Activated T-helper 17 cell treated with anti-CD3 and anti-CD28 coated beads, Interleukin-2, amount 50 U/mL, for 72 hours (primary cell): Measurements from ENCODE around the gene AUTS2. TPM values are rescaled to one million over a fixed set of nuclear protein-coding genes. Genes with fewer than 3 reads are reported as not detected.
A peak's percentile ranks its signal among the peaks of the same experiment; 100 is the strongest.

Experiments
- ATAC-seq: fragments of 150-1000 bp; cut with Tn5 transposase; replicated peaks from 2 replicates; pipeline ENCODE4 v1.10.0; 2021; ENCODE audit warnings: mild to moderate bottlenecking, moderate library complexity
- H3K27ac Mint-ChIP-seq: one replicate; pipeline ENCODE4 v1.8.0; 2022; ENCODE audit warnings: mixed read lengths
- H3K27me3 Mint-ChIP-seq: one replicate; pipeline ENCODE4 v1.8.0; 2022; ENCODE audit warnings: mixed read lengths
- H3K36me3 Mint-ChIP-seq: one replicate; pipeline ENCODE4 v1.8.0; 2022; ENCODE audit warnings: low read depth, mild to moderate bottlenecking, mixed read lengths
- H3K4me1 Mint-ChIP-seq: one replicate; pipeline ENCODE4 v1.8.0; 2022; ENCODE audit warnings: mixed read lengths
- H3K4me3 Mint-ChIP-seq: one replicate; pipeline ENCODE4 v1.8.0; 2022; ENCODE audit warnings: mild to moderate bottlenecking, mixed read lengths
- H3K9me3 Mint-ChIP-seq: one replicate; pipeline ENCODE4 v1.8.0; 2022; ENCODE audit warnings: mixed read lengths
- total RNA-seq, 2 donors: library from RNA; stranded (reverse); gene quantifications; one replicate each; pipeline ENCODE4 v1.2.3, GENCODE V29; 2022

AUTS2 gene
- total RNA-seq, 2 donors from 2014 or later, result 20.1 to 39.9 TPM

DNA sequence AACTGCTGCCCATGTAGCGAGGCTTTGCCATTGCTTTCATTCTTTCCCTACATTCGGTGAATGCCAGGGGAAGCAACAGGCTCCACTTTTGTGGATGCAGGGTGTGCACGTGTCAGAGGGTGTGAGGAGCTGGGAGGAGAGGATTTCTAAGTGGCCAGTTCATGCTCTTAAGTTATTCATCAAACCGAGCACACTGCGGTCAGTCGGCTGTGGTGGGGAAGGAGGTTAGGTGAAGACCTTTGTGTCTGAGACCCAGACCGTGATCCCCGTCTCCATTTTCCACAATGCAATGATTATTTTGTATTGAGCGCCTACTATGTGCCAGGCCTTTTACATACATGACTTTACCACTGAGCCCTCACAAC lies 1095.0 kb downstream of the AUTS2 start:
- Mint-ChIP-seq H3K9me3 (no peaks in the 10 kb centered on the region), H3K4me3 (peak overlapping the region; percentile 50), H3K27me3 (peaks cover 15% of the 10 kb centered on the region), H3K4me1 (peaks cover 12% of the 10 kb centered on the region), H3K36me3 (peaks cover 6% of the 10 kb centered on the region), H3K27ac (no peak overlapping the region)
- no peak for ATAC-seq

GRCh38 chr7:70693686-70694433 lies 1095.6 kb downstream of the AUTS2 start:
- no peaks in the 10 kb centered on the region for H3K9me3 Mint-ChIP-seq
- peaks cover 15% of the 10 kb centered on the region for H3K27me3 Mint-ChIP-seq
- peak; percentile 71 for ATAC-seq
- H3K4me3 Mint-ChIP-seq, result peak overlapping the region; percentile 50
- peaks cover 6% of the 10 kb centered on the region for H3K36me3 Mint-ChIP-seq
- no peak overlapping the region for H3K27ac Mint-ChIP-seq
- H3K4me1 Mint-ChIP-seq, result peaks cover 12% of the 10 kb centered on the region

- ATAC-seq, result peak; percentile 49
- peaks cover 6% of the 10 kb centered on the region for H3K36me3 Mint-ChIP-seq
- H3K27ac Mint-ChIP-seq, result no peak overlapping the region
- H3K4me1 Mint-ChIP-seq, result peaks cover 12% of the 10 kb centered on the region
- peak overlapping the region; percentile 95 for H3K4me3 Mint-ChIP-seq
- H3K27me3 Mint-ChIP-seq, result peaks cover 15% of the 10 kb centered on the region
- H3K9me3 Mint-ChIP-seq, result no peaks in the 10 kb centered on the region
Observed at GRCh38 chr7:70694434-70694970, 1096.2 kb downstream of the AUTS2 start.

- Mint-ChIP-seq H3K27me3 (peaks cover 15% of the 10 kb centered on the region), H3K27ac (peak overlapping the region; percentile 79), H3K9me3 (no peaks in the 10 kb centered on the region), H3K4me1 (peaks cover 12% of the 10 kb centered on the region), H3K36me3 (peaks cover 6% of the 10 kb centered on the region), H3K4me3 (peak overlapping the region; percentile 95)
- no peak for ATAC-seq
Observed at GRCh38 chr7:70694971-70695794, 1096.9 kb downstream of the AUTS2 start.

- Mint-ChIP-seq H3K36me3 (peaks cover 6% of the 10 kb centered on the region), H3K27ac (peak overlapping the region; percentile 79), H3K27me3 (peaks cover 15% of the 10 kb centered on the region), H3K9me3 (no peaks in the 10 kb centered on the region), H3K4me3 (peak overlapping the region; percentile 95), H3K4me1 (peaks cover 12% of the 10 kb centered on the region)
- peak; percentile 46 for ATAC-seq
Observed at GRCh38 chr7:70695795-70696083, 1097.5 kb downstream of the AUTS2 start.

DNA sequence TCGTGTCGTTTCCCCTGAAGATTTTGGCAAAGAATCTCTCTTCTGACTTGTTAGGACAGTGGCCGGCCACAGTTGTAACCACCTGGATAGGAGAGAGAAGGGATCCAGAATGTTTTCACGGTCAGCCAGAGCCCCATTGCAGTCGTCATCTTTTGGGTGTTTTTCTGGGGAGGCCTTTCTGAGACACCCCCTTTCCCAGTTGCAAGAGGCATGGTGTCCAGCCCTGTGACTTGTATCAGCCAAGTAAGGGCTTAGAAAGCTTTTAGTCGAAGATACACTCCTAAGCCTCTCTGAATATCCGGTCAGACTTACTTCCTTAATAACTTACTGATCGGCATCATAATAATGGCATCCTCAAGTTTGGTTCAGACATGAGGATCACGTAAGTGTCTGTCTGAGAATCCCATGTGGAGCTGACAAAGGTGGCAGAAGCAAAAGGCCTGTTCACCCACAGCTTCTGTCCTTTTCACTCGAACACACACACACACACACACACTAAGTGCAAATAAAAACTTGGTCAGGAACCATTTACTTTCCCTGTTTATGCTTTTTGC lies 1098.0 kb downstream of the AUTS2 start:
- Mint-ChIP-seq H3K27me3 (peaks cover 15% of the 10 kb centered on the region), H3K36me3 (peaks cover 6% of the 10 kb centered on the region), H3K27ac (no peak overlapping the region), H3K9me3 (no peaks in the 10 kb centered on the region), H3K4me1 (peaks cover 12% of the 10 kb centered on the region), H3K4me3 (peak overlapping the region; percentile 95)
- ATAC-seq, result peak; percentile 11

- Mint-ChIP-seq H3K4me3 (peak overlapping the region; percentile 95), H3K27ac (no peak overlapping the region), H3K36me3 (peaks cover 6% of the 10 kb centered on the region), H3K4me1 (peaks cover 12% of the 10 kb centered on the region), H3K27me3 (peaks cover 15% of the 10 kb centered on the region), H3K9me3 (no peaks in the 10 kb centered on the region)
- ATAC-seq, result no peak
Observed at GRCh38 chr7:70698219-70698832, 1100.1 kb downstream of the AUTS2 start.

DNA sequence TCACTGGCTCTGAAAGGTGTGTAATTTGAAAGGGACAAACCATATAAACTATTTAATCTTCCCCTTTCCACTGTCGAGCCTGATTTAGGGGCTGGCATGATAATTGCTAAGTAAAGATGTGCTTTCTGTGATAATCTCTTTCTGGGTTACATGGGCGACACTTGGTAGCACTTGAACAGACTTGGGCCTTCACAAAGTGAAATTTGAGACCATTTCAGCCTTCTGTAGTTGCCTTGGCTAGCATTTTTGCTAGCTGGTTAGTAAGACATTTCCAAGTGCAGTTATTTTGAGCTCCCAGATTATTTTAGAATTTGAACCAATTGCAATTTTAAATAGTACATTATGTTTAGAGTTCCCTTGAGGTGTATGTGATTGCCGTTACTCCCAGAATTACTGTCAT lies 1101.0 kb downstream of the AUTS2 start:
- Mint-ChIP-seq H3K4me1 (peaks cover 12% of the 10 kb centered on the region), H3K36me3 (peaks cover 6% of the 10 kb centered on the region), H3K27me3 (peaks cover 15% of the 10 kb centered on the region)

DNA sequence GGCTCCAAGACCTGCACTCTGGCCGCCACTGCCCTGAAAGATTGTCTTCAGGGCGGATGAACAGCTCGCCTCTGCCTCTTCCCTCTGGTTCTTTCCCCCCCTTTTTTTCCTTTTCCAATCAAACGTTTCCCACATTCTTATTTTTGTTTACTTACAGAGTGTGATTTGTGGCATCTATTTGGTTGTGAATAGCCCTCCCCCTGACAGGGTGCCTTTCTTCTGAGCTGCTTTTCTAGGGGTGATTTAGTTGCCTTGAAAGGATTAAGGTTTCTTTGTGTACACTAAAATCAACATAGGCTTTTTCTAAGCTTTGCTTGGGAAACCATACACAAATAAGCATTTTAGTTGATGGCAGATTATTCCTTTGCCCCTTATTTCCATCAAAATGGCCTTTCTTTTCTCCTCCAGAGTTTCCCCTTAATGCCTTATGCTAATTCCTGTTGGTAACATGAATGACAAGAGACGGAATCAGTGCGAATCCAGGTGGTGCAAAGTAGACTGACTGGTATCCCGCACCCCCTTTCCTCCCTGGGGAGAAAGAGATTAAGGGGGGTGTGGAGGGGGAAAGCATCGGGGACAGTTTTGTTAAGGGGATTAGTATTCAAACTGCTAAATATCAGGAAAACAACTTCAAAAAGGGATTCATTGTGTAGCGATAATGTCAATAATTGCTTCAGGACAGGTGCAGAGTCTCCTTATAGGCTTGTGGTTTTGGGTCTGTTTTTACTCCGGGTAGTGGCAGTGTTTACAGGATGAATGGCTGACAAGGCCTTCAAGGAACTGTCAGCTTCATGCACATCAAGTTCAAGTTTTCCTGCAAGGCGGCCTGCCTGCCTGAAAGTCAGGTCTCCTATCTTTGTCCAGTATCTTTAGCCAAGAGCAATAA lies 1102.0 kb downstream of the AUTS2 start:
- H3K4me3 Mint-ChIP-seq, result no peak overlapping the region
- no peak overlapping the region for H3K27ac Mint-ChIP-seq

More for the DNA sequence above, 1101.0 kb downstream of the AUTS2 start:
- Mint-ChIP-seq H3K27ac (no peak overlapping the region), H3K9me3 (no peaks in the 10 kb centered on the region), H3K4me3 (no peak overlapping the region)
- ATAC-seq, result no peak

DNA sequence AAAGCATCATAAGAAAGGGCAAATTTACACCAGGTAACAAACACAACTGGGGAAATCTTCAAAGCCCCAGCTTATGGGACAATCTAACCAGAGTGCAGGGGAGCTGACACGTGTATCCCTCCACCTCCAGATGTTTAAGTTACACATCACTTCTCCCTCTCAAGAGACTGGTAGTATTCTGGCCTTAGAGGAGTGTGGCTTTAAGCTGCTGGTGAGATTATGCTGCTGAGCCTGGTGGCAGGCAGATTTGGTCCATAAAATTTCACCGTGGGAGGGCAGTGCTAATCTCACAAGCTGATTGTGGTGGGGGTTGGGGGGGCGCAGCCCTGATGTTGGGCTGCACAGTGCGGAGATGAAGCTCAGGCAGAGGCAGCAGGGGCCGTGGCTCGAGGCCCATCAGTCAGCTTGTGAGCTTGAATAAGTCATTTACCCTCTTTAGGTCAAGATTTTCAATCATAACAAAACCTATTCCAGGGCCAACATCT lies 1102.7 kb downstream of the AUTS2 start:
- Mint-ChIP-seq H3K36me3 (no peaks in the 10 kb centered on the region), H3K27me3 (peaks cover 12% of the 10 kb centered on the region), H3K4me3 (no peak overlapping the region), H3K4me1 (peaks cover 12% of the 10 kb centered on the region), H3K27ac (no peak overlapping the region), H3K9me3 (no peaks in the 10 kb centered on the region)
- no peak for ATAC-seq

More for the DNA sequence above, 1102.0 kb downstream of the AUTS2 start:
- H3K36me3 Mint-ChIP-seq, result peaks cover 6% of the 10 kb centered on the region
- H3K4me1 Mint-ChIP-seq, result peaks cover 12% of the 10 kb centered on the region
- H3K9me3 Mint-ChIP-seq, result no peaks in the 10 kb centered on the region
- H3K27me3 Mint-ChIP-seq, result peaks cover 15% of the 10 kb centered on the region
- ATAC-seq, result no peak

- ATAC-seq, result no peak
- no peaks in the 10 kb centered on the region for H3K36me3 Mint-ChIP-seq
- no peaks in the 10 kb centered on the region for H3K9me3 Mint-ChIP-seq
- no peak overlapping the region for H3K4me3 Mint-ChIP-seq
- H3K27ac Mint-ChIP-seq, result no peak overlapping the region
- peaks cover 12% of the 10 kb centered on the region for H3K27me3 Mint-ChIP-seq
- H3K4me1 Mint-ChIP-seq, result peaks cover 12% of the 10 kb centered on the region
Observed at GRCh38 chr7:70701477-70701876, 1103.2 kb downstream of the AUTS2 start.

GRCh38 chr7:70701991-70702390 lies 1103.7 kb downstream of the AUTS2 start:
- H3K27me3 Mint-ChIP-seq, result peaks cover 9% of the 10 kb centered on the region
- H3K9me3 Mint-ChIP-seq, result no peaks in the 10 kb centered on the region
- no peak overlapping the region for H3K27ac Mint-ChIP-seq
- peaks cover 8% of the 10 kb centered on the region for H3K4me1 Mint-ChIP-seq
- H3K4me3 Mint-ChIP-seq, result no peak overlapping the region
- no peaks in the 10 kb centered on the region for H3K36me3 Mint-ChIP-seq
- no peak for ATAC-seq

- Mint-ChIP-seq H3K27ac (no peak overlapping the region), H3K4me1 (no peaks in the 10 kb centered on the region), H3K36me3 (no peaks in the 10 kb centered on the region), H3K27me3 (no peaks in the 10 kb centered on the region), H3K4me3 (no peak overlapping the region), H3K9me3 (no peaks in the 10 kb centered on the region)
- ATAC-seq, result no peak
Observed at GRCh38 chr7:70703785-70704184, 1105.5 kb downstream of the AUTS2 start.
